Subcutaneous adipose tissue (tissue), 4 donors: ENCODE measurements around the gene POLR2J. TPM values are rescaled to one million over a fixed set of nuclear protein-coding genes. Genes with fewer than 3 reads are reported as not detected.

Source experiments
- total RNA-seq, 4 donors: library from RNA; depleted of rRNA; stranded (reverse); fragments of >200 nt; gene quantifications; one replicate each; pipeline ENCODE4 v1.1.0, GENCODE V29; 2016
- TF ChIP-seq, protein P1 (sequence below): fragments of 450-650 bp; IDR thresholded peaks from one replicate; pipeline ENCODE4 v1.5.1; 2016; ENCODE audit warnings: low read depth, mild to moderate bottlenecking, control low read depth, antibody characterized with exemption, moderate library complexity

Gene POLR2J
- total RNA-seq, 4 donors from 2014 or later, result 11.7 to 25.8 (median 18.0) TPM

DNA sequence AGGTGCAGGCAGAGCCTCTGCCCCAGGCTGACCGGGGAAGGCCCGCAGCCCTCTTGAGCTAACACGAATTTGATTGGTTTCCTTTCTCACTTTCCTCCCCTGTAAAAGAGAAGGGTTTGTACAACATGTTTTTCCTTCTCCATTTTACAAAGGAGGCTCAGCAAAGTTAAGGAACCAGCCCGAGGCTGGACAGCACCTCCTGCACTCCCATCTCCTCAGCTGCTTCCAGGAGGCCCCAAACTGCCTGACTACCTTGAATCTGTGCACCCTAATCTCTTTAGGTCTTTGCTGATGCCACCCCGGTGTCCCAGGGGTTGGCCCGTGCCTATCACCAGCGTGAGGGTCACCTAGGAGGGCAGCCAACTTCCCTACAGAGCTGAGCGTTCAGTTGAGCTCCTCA lies 18.3 kb downstream of the POLR2J start:
- TF ChIP-seq, protein P1, sequence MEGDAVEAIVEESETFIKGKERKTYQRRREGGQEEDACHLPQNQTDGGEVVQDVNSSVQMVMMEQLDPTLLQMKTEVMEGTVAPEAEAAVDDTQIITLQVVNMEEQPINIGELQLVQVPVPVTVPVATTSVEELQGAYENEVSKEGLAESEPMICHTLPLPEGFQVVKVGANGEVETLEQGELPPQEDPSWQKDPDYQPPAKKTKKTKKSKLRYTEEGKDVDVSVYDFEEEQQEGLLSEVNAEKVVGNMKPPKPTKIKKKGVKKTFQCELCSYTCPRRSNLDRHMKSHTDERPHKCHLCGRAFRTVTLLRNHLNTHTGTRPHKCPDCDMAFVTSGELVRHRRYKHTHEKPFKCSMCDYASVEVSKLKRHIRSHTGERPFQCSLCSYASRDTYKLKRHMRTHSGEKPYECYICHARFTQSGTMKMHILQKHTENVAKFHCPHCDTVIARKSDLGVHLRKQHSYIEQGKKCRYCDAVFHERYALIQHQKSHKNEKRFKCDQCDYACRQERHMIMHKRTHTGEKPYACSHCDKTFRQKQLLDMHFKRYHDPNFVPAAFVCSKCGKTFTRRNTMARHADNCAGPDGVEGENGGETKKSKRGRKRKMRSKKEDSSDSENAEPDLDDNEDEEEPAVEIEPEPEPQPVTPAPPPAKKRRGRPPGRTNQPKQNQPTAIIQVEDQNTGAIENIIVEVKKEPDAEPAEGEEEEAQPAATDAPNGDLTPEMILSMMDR, result no peak

DNA sequence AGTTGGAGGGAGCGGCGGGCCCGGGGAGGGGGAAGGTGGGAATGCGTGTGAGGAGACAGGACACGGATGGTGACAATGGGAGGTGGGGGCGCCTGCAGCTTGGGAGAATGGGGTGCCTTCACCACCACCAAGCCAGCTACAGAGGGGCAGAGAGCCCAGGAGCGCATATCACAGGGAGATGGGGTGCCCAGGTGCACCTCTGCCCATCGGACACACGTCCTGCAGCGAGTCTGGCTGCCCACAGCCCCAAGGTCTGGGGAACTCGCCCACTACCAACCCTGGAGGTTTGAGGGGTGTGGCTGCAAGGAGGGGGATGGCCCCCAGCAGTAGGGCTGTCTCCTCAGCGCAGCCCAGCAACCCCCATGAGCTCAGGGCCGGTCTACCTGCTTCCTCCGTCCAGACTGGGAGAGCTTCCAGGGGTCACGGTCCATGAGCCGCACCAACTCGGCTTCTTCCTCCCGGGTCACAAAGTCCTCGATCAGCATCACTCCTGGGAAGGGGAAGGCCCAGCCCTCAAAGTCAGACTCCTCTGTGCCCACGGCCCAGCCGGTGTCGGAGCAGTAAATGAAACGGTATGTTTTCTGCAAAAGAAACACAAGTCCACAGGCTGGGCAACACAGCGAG lies 19.4 kb downstream of the POLR2J start:
- TF ChIP-seq, protein P1, result no peak

DNA sequence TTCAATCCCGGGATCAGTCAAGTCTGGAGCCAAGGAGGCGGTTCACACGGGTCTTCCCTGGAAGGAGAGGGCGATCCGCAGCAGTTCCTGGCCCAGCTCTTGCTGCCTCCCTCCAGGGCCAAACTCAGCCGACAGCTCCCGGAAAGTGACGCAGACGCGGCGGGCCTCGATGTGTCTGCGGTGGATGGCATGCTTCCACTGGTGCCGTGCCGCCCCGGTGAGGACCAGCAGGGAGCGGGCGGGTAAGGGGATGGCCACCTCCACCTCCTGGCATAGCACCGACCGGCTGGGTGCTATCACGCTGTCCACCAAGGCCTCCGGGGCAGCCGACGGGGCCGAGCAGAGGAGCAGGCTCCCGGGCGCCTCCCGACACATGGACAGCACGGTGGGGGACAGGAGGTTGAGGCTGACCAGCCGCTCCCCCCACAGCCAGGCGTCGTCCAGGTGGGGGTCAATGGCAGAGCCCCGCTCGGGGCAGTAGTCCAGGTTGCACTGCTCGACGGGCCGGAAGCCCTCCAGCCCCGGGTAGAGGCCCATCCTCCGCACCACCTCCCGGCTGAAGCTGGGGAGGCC lies 21.3 kb downstream of the POLR2J start:
- TF ChIP-seq, protein P1, result no peak

DNA sequence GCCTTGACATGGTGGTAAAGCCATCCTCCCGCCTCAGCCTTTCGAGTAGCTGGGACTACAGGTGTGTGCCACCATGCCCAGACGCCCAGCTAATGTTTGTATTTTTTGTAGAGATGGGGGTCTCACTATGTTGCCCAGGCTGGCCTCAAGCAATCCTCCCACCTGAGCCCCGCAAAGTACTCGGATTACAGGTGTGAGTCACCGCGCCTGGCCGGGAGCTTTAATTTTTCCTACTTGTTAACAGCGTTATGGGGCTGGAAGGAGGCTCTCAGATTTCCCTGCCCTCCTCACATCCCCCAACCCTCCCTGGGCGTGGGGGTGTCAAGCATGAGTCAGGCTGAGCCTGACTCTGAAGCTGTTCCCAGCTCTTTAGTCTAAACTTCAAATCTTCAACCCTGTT lies 22.4 kb downstream of the POLR2J start:
- TF ChIP-seq, protein P1, result no peak

DNA sequence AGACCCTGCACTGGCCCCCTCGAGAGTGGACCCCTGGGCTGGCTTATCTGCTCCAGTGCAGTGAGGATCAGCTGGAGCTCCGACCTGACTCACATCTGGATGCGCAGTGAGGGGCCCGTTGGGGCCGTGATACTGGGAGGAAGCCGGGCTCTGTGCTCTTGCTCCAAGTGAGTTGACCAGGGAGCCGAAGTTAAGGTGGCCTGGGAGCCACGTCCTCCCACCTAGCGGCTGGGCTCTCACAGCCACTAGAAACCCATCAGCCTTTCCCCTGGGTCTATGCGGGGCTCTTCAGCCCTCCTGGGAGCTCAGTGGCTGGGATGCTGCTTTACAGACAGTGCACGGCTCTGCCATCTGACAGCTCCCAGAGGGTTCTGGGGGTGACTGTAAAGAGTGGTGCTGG lies 23.1 kb downstream of the POLR2J start:
- TF ChIP-seq, protein P1, result no peak

DNA sequence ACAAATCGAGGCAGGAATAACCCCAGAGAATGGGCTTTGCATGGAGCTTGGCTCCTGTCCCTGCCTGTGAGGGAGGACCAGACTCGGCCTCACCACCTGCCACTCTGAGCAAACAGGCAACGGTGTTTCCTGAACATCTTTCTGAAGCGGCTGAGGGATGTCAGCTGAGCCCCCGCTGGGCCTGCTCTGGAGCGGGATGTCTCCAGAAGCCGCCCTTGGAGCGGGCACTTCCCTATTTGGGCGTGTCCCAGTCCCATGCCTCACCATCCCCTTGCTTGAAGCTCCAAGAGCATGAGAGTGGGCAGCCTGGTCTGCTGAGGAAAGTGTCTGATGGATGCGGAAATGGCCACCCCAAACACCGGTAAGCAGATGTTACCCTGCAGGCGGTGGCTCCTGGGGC lies 24.3 kb downstream of the POLR2J start:
- TF ChIP-seq, protein P1, result no peak

DNA sequence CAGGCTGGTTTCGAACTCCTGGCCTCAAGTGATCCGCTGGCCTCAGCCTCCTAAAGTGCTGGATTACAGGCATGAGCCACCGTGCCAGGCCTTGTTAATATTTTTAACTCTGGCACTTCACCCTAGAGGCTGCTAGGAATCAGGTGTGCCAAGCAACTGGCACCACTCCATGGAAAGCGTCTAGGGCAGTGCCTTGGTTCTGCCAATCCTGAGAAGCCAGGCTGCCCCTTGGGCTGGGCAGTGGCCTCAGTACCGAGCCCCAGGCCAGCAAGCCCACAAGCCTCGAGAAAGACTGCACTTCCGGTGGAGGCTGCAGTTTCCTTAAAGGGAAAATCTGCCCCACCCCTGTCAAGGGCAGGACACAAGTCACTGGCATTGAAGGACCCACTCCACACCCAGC lies 25.4 kb downstream of the POLR2J start:
- TF ChIP-seq, protein P1, result no peak
